Gastroesophageal sphincter (tissue), 4 donors: Measurements from ENCODE around the gene GYPA. TPM values are rescaled to one million over a fixed set of nuclear protein-coding genes. Genes with fewer than 3 reads are reported as not detected.
"Not testable (repeated sequence)": the region's sequence is repeated elsewhere in the genome, so short reads cannot be mapped to it uniquely, and the experiment has no call there.

Experiments
- ATAC-seq: fragments of 150-250 bp; one replicate; pipeline ENCODE4 v1.9.1; 2016; ENCODE audit warnings: mild to moderate bottlenecking, moderate library complexity
- H3K27ac ChIP-seq, 4 donors: fragments of 200-600 bp; sonication (generic) in 3 of 4; 1 replicate in 3 of 4; 2 replicates in 1 of 4; pipeline ENCODE4 v1.5.1; 2016 to 2019
- H3K27me3 ChIP-seq: fragments of 200-600 bp; sonication (generic); one replicate; pipeline ENCODE4 v1.5.1; 2019
- H3K36me3 ChIP-seq, 2 donors: fragments of 200-600 bp; sonication (generic); one replicate each; pipeline ENCODE4 v1.5.1; 2019; ENCODE audit warnings: control low read depth in 1 of 2
- H3K4me1 ChIP-seq, 3 donors: fragments of 200-600 bp; sonication (generic); 1 replicate in 2 of 3; 2 replicates in 1 of 3; pipeline ENCODE4 v1.5.1; 2016 to 2019; ENCODE audit warnings: control low read depth in 2 of 3
- H3K4me3 ChIP-seq, 2 donors: fragments of 200-600 bp; sonication (generic); one replicate each; pipeline ENCODE4 v1.5.1; 2019; ENCODE audit warnings: mild to moderate bottlenecking in 1 of 2, moderate library complexity in 1 of 2
- H3K9me3 ChIP-seq, 3 donors: fragments of 200-600 bp; sonication (generic); one replicate each; pipeline ENCODE4 v1.5.1; 2017 to 2019; ENCODE audit warnings: control low read depth in 2 of 3
- CTCF ChIP-seq, 4 experiments: fragments of 200-600 bp in 2 of 4; fragments of 450-650 bp in 2 of 4; sonication (generic) in 1 of 4; IDR thresholded peaks; one replicate each; pipeline ENCODE4 v1.5.1; 2017 to 2019; ENCODE audit warnings: antibody characterized with exemption in 4 of 4, mild to moderate bottlenecking in 2 of 4, moderate library complexity in 2 of 4
- EP300 ChIP-seq: sonication (generic); formaldehyde crosslinking; IDR thresholded peaks from one replicate; pipeline ENCODE4 v1.6.1; 2017; ENCODE audit warnings: antibody characterized with exemption, mild to moderate bottlenecking
- POLR2A ChIP-seq, 2 donors: fragments of 450-650 bp; IDR thresholded peaks; one replicate each; pipeline ENCODE4 v1.6.1; 2017; ENCODE audit warnings: antibody characterized with exemption in 2 of 2, mild to moderate bottlenecking in 2 of 2, moderate library complexity in 1 of 2
- POLR2AphosphoS5 ChIP-seq: sonication (generic); formaldehyde crosslinking; IDR thresholded peaks from one replicate; pipeline ENCODE4 v1.6.1; 2017; ENCODE audit warnings: antibody characterized with exemption
- WGBS, 2 donors: methylation state at CpG; one replicate each; pipeline ENCODE4 v1.1.5; 2018; ENCODE audit warnings: low coverage in 1 of 2; 5-methylcytosine and 5-hydroxymethylcytosine counted together
- total RNA-seq, 4 donors: library from RNA; depleted of rRNA; stranded (reverse); fragments of >200 nt; gene quantifications; one replicate each; pipeline ENCODE4 v1.1.0, GENCODE V29; 2016

Gene GYPA
- total RNA-seq, 4 donors from 2014 or later = not detected

DNA sequence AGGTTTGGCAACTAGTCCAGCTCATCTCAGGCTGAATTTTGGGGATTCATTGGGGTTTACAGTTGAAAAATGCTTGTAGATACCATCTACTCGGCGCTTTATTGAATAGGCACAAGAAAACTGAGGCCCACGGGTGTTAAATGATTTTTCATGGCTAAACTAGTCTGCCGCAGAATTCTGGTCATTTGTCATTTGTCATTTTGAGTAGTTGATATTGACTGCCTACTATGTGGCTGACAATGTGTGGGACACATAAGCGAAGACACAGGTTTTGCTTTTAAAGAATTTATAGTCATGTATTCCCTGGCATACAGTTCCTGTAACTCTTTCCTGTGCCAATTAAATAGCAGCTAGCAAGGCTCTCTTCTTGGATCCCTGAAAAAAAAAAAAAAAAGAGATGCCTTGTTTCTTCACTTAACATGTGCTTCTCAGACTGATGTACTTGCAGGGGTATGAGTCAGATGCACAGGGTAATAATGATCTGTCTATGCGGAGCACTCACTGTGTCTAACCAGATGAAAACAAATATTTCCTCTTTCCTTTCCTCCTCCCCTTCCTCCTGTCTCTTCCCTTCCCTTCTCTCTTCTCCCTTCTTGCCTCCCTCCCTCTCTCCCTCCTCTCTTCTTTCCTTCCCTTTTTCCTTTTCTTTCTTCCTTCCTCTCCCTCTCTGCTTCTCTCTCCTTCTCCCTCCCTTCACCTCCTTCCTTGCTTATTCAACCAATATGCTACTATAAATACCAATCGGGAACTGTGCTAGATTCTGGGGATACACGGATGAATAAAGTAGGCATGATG, 3.2 kb downstream of the GYPA start:
- H3K9me3 ChIP-seq, H3K27ac ChIP-seq, H3K36me3 ChIP-seq, ATAC-seq, H3K27me3 ChIP-seq, H3K4me3 ChIP-seq, H3K4me1 ChIP-seq: not testable (repeated sequence)
- 79 to 80% methylated on average over 5 to 8 of the region's 8 CpGs for WGBS, 2 donors

DNA sequence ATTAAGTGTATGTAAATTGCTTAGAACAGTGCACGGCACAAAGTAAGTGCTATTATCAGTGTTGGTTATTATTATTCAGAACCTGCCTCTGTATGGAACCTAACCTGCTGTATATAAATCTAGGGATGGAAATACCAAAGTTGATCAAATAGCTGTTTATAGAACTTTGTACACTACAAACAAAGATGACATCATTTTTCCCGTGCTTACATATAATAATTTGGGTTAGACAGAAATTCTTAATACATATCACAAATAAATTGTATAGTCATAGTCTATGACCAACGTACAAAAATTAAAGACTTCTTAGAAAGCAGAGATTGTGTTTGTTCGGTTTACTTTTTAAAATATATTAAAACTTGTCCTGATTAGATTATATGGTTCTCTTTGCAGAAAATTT, 4.3 kb downstream of the GYPA start:
- H3K36me3 ChIP-seq, ATAC-seq, H3K4me3 ChIP-seq, H3K4me1 ChIP-seq, H3K27ac ChIP-seq, H3K27me3 ChIP-seq, H3K9me3 ChIP-seq: not testable (repeated sequence)
- WGBS, 2 donors = 92 to 93% methylated on average over 4 of the region's 4 CpGs

GRCh38 chr4:144130167-144130566, 10.4 kb downstream of the GYPA start:
- H3K4me3 ChIP-seq, H3K27ac ChIP-seq, H3K27me3 ChIP-seq, H3K9me3 ChIP-seq, ATAC-seq, H3K4me1 ChIP-seq, H3K36me3 ChIP-seq: not testable (repeated sequence)
- 100% methylated on average over 1 of the region's 1 CpG; no CpG with 5 or more reads in 1 of the 2 donors for WGBS, 2 donors

DNA sequence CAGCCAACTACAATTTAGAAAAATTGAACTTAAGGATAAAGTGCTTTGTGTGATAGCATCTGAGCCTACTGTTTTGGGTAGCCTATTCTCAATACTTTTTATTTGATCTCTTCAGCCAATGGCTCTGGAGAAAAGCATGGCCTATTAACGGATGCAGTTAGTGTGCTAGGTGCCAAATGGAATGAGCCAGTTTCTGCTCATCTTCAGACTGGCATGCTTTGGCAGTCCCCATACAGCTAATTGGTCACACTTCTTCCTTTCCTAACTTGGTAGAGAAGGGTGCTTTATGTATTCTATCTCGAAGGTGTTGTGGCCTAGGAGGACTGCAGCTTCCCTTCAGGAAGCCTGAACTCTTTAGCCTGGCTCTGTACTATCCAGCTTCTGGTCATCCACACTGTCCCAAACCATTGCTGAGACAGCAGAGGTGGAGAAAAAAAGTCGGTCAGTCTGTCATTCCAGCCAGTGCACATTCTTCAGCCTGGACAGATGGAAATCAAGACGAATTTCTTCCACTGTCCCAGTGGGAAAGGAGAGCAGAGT, 11.1 kb downstream of the GYPA start:
- ATAC-seq, H3K27me3 ChIP-seq, H3K36me3 ChIP-seq, H3K27ac ChIP-seq, H3K4me1 ChIP-seq, H3K9me3 ChIP-seq, H3K4me3 ChIP-seq: not testable (repeated sequence)
- WGBS, 2 donors = 72% methylated on average over 2 of the region's 4 CpGs

GRCh38 chr4:144128709-144129320, 11.7 kb downstream of the GYPA start:
- not testable (repeated sequence) for H3K4me1 ChIP-seq, ATAC-seq, H3K4me3 ChIP-seq, H3K36me3 ChIP-seq, H3K27ac ChIP-seq, H3K27me3 ChIP-seq, H3K9me3 ChIP-seq
- WGBS, 2 donors = 43 to 67% methylated on average over 2 of the region's 5 CpGs

DNA sequence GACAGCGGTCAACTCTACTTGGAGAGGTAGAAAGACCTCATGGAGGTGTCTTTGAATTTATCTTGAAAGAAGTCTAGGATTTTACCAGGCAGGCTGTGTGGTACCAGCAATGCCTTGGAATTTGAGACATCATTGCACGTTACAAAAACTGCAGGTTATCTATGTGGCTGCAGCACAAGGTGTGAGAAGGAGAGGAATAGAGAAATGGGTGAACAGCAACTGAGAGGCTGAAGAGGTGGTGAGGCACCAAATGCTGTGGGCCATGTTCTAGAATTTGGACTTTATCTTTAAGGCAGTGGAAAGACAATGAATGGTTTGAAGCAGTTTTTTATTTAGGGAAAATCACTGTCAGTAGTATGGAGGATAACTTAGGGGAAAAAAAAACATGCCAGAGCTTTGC, 15.4 kb downstream of the GYPA start:
- H3K4me1 ChIP-seq, H3K27me3 ChIP-seq, H3K27ac ChIP-seq, H3K9me3 ChIP-seq, ATAC-seq, H3K4me3 ChIP-seq, H3K36me3 ChIP-seq: not testable (repeated sequence)
- WGBS, 2 donors = 40 to 62% methylated on average over 1 of the region's 2 CpGs

DNA sequence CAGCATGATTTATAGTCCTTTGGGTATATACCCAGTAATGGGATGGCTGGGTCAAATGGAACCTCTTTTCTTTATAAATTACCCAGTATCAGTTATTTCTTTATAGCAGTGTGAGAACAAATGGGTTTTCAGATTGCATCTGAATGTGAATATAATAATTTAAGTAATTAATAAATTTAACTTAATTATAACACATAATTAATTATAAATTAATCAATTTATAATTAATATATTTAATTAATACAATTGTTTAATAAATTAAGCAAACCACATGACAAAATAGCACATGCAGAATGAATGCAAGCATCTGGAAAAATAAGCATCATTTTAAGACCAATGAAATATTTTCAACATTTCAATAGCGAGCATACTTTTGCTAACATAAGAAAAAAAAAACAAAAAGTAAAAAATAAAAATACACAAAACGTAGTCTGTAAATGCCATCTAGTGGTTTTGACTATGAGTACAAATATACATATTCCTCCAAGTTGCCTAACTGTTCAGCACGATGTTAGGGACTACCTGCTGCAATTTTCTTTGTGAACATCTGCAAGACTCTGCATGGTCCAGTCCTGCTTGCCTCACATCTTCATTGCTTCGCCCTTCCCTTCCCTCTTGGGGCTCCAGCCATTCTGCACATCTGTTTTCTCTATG, 16.4 kb downstream of the GYPA start:
- not testable (repeated sequence) for H3K36me3 ChIP-seq, H3K9me3 ChIP-seq, H3K27me3 ChIP-seq, H3K4me1 ChIP-seq, ATAC-seq, H3K27ac ChIP-seq, H3K4me3 ChIP-seq
- 62 to 72% methylated on average over 4 of the region's 4 CpGs for WGBS, 2 donors

- H3K4me3 ChIP-seq, ATAC-seq, H3K9me3 ChIP-seq, H3K27ac ChIP-seq, H3K27me3 ChIP-seq, H3K36me3 ChIP-seq, H3K4me1 ChIP-seq: not testable (repeated sequence)
- 53 to 80% methylated on average over 3 of the region's 3 CpGs for WGBS, 2 donors
Observed at GRCh38 chr4:144123269-144123668, 17.2 kb downstream of the GYPA start.

DNA sequence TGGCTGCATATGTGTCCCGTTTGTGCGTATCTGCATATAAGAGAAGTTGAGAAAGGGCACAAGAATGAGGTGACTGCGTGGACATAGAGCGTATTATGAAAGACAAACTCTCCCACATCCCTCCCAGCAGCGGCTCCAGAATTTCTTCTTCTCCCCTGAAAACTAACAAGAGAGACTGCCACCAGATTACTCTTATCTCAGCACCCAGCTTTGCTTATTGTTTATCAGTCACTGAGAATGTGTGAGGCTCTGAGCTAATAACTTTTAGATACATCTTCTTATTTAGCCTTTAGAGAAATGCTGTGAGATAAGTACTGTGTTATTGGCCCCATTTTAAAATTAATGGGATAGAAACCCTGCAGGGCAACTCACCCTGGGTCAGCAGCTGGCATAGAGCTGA, 20.8 kb downstream of the GYPA start:
- H3K4me3 ChIP-seq, H3K9me3 ChIP-seq, H3K4me1 ChIP-seq, ATAC-seq, H3K36me3 ChIP-seq, H3K27me3 ChIP-seq, H3K27ac ChIP-seq: not testable (repeated sequence)
- 67 to 74% methylated on average over 2 to 5 of the region's 5 CpGs for WGBS, 2 donors

DNA sequence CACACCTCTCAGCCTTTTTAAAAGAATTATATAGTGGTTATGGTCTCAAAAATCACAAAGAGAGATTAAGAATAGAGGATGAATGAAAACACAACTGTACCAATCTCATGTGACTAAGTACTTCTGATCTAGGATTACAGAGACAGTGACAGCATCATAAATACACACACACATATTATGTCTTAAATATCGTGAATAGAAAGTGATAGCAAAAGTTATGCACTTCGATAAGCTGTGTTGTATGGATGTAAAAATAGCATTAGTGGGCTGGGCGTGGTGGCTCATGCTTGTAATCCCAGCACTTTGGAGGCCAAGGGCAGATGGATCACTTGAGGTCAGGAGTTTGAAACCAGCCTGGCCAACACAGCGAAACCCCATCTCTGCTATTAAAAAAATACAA, 25.0 kb downstream of the GYPA start:
- Histone ChIP-seq H3K4me1 (no peaks in the 10 kb centered on the region), H3K27me3 (no peaks in the 10 kb centered on the region), H3K27ac (no peak overlapping the region), H3K4me3 (no peak overlapping the region), H3K9me3 (no peaks in the 10 kb centered on the region), H3K36me3 (no peaks in the 10 kb centered on the region)
- TF ChIP-seq POLR2AphosphoS5 (no peak), POLR2A (IDR thresholded peaks at IDR 0.05) (no peak), EP300 (no peak), CTCF (IDR thresholded peaks at IDR 0.05) (no peak)
- ATAC-seq = no peak
- 85 to 91% methylated on average over 4 of the region's 4 CpGs for whole genome bisulfite sequencing, 2 donors
